Stomach (tissue), 9 donors: ENCODE results near the gene ABCA13. TPM values are rescaled to one million over a fixed set of nuclear protein-coding genes. Genes with fewer than 3 reads are reported as not detected.

Source experiments
- DNase-seq, 2 donors: peaks; one replicate each; pipeline versions ENCODE4 v3.0.0 to v3.0.0-alpha.2; 2013 to 2019
- H3K27ac ChIP-seq, 5 donors: fragments of 200-600 bp in 4 of 5; sonication (generic) in 4 of 5; one replicate each; pipeline ENCODE4 v1.5.1; 2013 to 2019; ENCODE audit warnings: mild to moderate bottlenecking in 1 of 5, moderate library complexity in 1 of 5
- H3K27me3 ChIP-seq, 3 donors: fragments of 200-600 bp; sonication (generic); one replicate each; pipeline ENCODE4 v1.5.1; 2017 to 2019; ENCODE audit warnings: mixed run types in 1 of 3
- H3K36me3 ChIP-seq, 4 donors: fragments of 200-600 bp; sonication (generic); 1 replicate in 3 of 4; 2 replicates in 1 of 4; pipeline ENCODE4 v1.5.1; 2016 to 2019
- H3K4me1 ChIP-seq, 4 donors: fragments of 200-600 bp; sonication (generic); one replicate each; pipeline ENCODE4 v1.5.1; 2016 to 2019
- H3K4me3 ChIP-seq, 4 donors: fragments of 200-600 bp; sonication (generic) in 3 of 4; one replicate each; pipeline ENCODE4 v1.5.1; 2016 to 2019; ENCODE audit warnings: mild to moderate bottlenecking in 1 of 4
- H3K9me3 ChIP-seq, 4 donors: fragments of 200-600 bp; sonication (generic); one replicate each; pipeline ENCODE4 v1.5.1; 2016 to 2019
- CTCF ChIP-seq, 7 experiments: fragments of 450-650 bp in 4 of 7; fragments of 200-600 bp in 3 of 7; sonication (generic) in 3 of 7; IDR thresholded peaks; one replicate each; pipeline ENCODE4 v1.5.1; 2016 to 2019; ENCODE audit warnings: antibody characterized with exemption in 7 of 7, control low read depth in 2 of 7, mild to moderate bottlenecking in 1 of 7
- EP300 ChIP-seq: sonication (generic); formaldehyde crosslinking; IDR thresholded peaks from one replicate; pipeline ENCODE4 v1.6.1; 2017; ENCODE audit warnings: antibody characterized with exemption
- POLR2A ChIP-seq, 4 donors: fragments of 450-650 bp; IDR thresholded peaks; one replicate each; pipeline ENCODE4 v1.6.1; 2016; ENCODE audit warnings: antibody characterized with exemption in 4 of 4, control low read depth in 2 of 4, mild to moderate bottlenecking in 1 of 4, moderate library complexity in 1 of 4
- POLR2AphosphoS5 ChIP-seq, 3 donors: sonication (generic); formaldehyde crosslinking; IDR thresholded peaks; one replicate each; pipeline ENCODE4 v1.6.1; 2016; ENCODE audit warnings: antibody characterized with exemption in 3 of 3
- WGBS, 5 donors: extraction: QIAGEN DNeasy Blood & Tissue Kit in 3 of 5; methylation state at CpG; one replicate each; pipeline versions ENCODE4 v1.1.5 to v1.1.7; 2013 to 2018; 5-methylcytosine and 5-hydroxymethylcytosine counted together
- intact Hi-C: fragments of 100-400 bp; cut with DNase I; formaldehyde crosslinking; loops from one replicate; pipeline ENCODE4 v1.15.1; 2023; ENCODE audit warnings: low total_unique reads
- polyA plus RNA-seq, 3 donors: library from polyadenylated mRNA; stranded (reverse); fragments of 200-250 nt; gene quantifications; one replicate each; pipeline ENCODE4 v1.2.3, GENCODE V29; 2013
- total RNA-seq, 5 donors: library from RNA; depleted of rRNA; stranded (reverse); fragments of >200 nt; gene quantifications; one replicate each; pipeline versions ENCODE4 v1.1.0 to v1.2.3, GENCODE V29; 2014 to 2016
- donor health status: healthy with polysubstance abuse.
- donor health status: Bipolar disorder and iron deficiency.
- donor health status: healthy.

ABCA13 gene
- total and polyA plus RNA-seq, 8 donors = under 0.01 to 0.92 (median 0.50) TPM; not detected in 5

DNA sequence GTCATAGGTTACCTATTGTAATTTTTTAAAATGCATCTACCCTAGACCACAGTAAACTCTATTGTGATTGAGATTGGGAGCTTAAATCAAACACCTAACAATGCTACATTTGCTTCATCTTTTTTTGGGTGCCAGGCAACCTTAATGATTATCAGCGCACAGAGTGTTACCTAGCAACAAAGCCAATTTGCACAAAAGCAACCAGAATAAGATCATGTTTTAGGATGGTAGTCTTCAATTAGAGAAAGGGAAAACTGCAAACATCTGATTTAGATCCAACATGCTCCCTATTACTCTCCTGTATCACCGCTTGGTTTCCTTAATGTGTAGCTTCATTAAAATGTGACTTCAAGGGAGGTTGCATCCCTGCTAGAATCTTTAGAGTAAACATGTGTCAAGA lies 226.9 kb downstream of the ABCA13 start:
- Histone ChIP-seq H3K36me3 (no peaks in the 10 kb centered on the region), H3K4me3 (no peak overlapping the region), H3K4me1 (no peaks in the 10 kb centered on the region), H3K27ac (no peak overlapping the region), H3K9me3 (no peaks in the 10 kb centered on the region), H3K27me3 (no peaks in the 10 kb centered on the region)
- TF ChIP-seq POLR2AphosphoS5 (IDR thresholded peaks at IDR 0.05) (no peak), POLR2A (IDR thresholded peaks at IDR 0.05) (no peak), EP300 (no peak), CTCF (IDR thresholded peaks at IDR 0.05) (no peak)
- intact Hi-C loops = no loop called here
- DNase-seq = no peak
- 70 to 92% (median 79%) methylated on average over 2 of the region's 2 CpGs for WGBS, 5 donors

DNA sequence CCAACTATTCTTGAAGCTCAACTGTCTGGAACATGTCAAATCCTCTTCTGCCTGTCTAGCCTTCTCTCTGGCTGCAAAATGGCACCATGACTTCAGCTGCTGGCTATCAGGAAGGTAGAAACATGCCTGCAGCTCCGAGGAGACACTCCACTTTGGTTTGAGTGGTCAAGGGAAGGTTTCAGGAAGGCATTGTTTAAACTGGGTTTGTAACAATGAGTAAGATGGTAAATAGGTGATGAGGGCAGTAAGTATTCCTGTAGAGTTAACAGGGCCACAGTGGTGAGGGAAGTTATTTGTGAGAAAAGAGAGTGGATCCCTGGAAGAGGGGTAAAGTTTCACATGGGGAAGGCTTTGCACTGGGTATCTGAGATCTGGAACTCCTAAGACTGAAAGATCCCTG lies 231.5 kb downstream of the ABCA13 start:
- no peak for DNase-seq
- intact Hi-C loops = no loop called here
- Histone ChIP-seq H3K9me3 (no peaks in the 10 kb centered on the region), H3K4me1 (no peaks in the 10 kb centered on the region), H3K27me3 (no peaks in the 10 kb centered on the region), H3K36me3 (no peaks in the 10 kb centered on the region), H3K4me3 (no peak overlapping the region), H3K27ac (no peak overlapping the region)
- WGBS, 5 donors = 44 to 55% (median 47%) methylated on average over 1 of the region's 1 CpG
- TF ChIP-seq EP300 (no peak), CTCF (IDR thresholded peaks at IDR 0.05) (no peak), POLR2AphosphoS5 (IDR thresholded peaks at IDR 0.05) (no peak), POLR2A (IDR thresholded peaks at IDR 0.05) (no peak)

DNA sequence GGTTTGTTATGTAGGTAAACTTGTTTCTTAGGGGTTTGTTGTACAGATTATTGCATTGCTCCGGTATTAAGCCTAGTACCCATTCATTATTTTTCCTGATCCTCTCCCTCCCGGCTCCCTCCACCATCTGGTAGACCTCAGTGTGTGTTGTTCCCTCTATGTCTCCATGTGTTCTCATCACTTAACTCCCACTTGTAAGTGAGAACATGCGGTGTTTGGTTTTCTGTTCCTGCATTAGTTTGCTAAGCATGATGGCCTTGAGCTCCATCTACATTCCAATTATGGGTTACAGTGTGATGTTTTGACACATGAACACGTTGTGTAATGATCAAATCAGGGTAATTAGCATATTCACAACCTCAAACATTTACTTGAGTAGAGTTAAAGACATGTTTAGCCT lies 237.5 kb downstream of the ABCA13 start:
- no peak for DNase-seq
- H3K9me3 ChIP-seq = no peaks in the 10 kb centered on the region
- WGBS, 5 donors = 69 to 75% (median 71%) methylated on average over 4 of the region's 4 CpGs

DNA sequence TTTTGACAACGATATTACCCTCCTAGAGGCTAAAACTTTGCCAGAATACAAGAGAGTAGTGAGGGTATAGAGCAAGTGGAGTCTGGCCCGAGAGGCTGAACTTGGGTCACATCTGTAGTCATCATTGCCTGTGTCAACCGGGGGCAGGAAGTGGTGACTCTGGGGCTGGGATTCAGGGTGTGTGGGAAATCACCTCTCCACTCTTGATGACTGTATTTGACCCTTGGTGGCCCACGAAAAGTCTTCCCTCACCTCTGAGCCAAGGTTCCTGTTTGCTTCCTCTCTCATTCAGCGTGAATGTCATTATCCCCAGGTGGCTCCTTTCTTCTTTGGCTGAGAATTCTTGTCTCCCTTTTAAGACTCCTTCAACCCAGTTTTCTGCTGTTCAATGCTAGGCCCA lies 240.4 kb downstream of the ABCA13 start:
- no peaks in the 10 kb centered on the region for H3K27me3 ChIP-seq
- H3K4me3 ChIP-seq = no peak overlapping the region
- no peak for DNase-seq
- no peaks in the 10 kb centered on the region for H3K9me3 ChIP-seq
- WGBS, 5 donors = 67 to 77% (median 71%) methylated on average over 5 of the region's 5 CpGs
- no peaks in the 10 kb centered on the region for H3K4me1 ChIP-seq
- no peaks in the 10 kb centered on the region for H3K36me3 ChIP-seq
- no peak overlapping the region for H3K27ac ChIP-seq
- intact Hi-C loops = no loop called here
- no peak for TF ChIP-seq POLR2A (IDR thresholded peaks at IDR 0.05)
- no peak for TF ChIP-seq CTCF (IDR thresholded peaks at IDR 0.05)
- TF ChIP-seq EP300 = no peak
- TF ChIP-seq POLR2AphosphoS5 (IDR thresholded peaks at IDR 0.05) = no peak

More for the DNA sequence above, 237.5 kb downstream of the ABCA13 start:
- H3K27me3 ChIP-seq = no peaks in the 10 kb centered on the region
- H3K4me3 ChIP-seq = no peak overlapping the region
- intact Hi-C loops = no loop called here
- no peak overlapping the region for H3K27ac ChIP-seq
- H3K4me1 ChIP-seq = no peaks in the 10 kb centered on the region
- no peak for TF ChIP-seq POLR2A (IDR thresholded peaks at IDR 0.05)
- TF ChIP-seq CTCF (IDR thresholded peaks at IDR 0.05) = no peak
- TF ChIP-seq POLR2AphosphoS5 (IDR thresholded peaks at IDR 0.05) = no peak
- TF ChIP-seq EP300 = no peak
- H3K36me3 ChIP-seq = no peaks in the 10 kb centered on the region
